ENCODE results near the gene ARFRP1.
A peak's percentile ranks its signal among the peaks of the same experiment; 100 is the strongest.
"Not testable (repeated sequence)": the region's sequence is repeated elsewhere in the genome, so short reads cannot be mapped to it uniquely, and the experiment has no call there.

The ARFRP1 gene

GRCh38 chr20:63653041-63653973 lies 54.5 kb downstream of the ARFRP1 start, which contains the start of gene STMN3:
Gene STMN3 (minus strand): TSS chr20:63653424. CDS start chr20:63653345, 79 bp downstream.
- peak; percentile 75 to 82 for DNase-seq

- peak in 1 of 2 experiments; percentile 35 for DNase-seq
Measured at GRCh38 chr20:63652192-63652980, 55.4 kb downstream of the ARFRP1 start.

- DNase-seq: no peak
Measured at GRCh38 chr20:63651942-63652191, 55.9 kb downstream of the ARFRP1 start.

- not testable (repeated sequence) for DNase-seq
Measured at GRCh38 chr20:63650486-63650885, 57.3 kb downstream of the ARFRP1 start.

- no peak for DNase-seq
Measured at GRCh38 chr20:63648895-63649589, 58.7 kb downstream of the ARFRP1 start.
